Gastroesophageal sphincter (tissue), 4 donors: ENCODE measurements around the gene POR. TPM values are rescaled to one million over a fixed set of nuclear protein-coding genes. Genes with fewer than 3 reads are reported as not detected.

Experiments
- ATAC-seq: fragments of 150-250 bp; one replicate; pipeline ENCODE4 v1.9.1; 2016; ENCODE audit warnings: mild to moderate bottlenecking, moderate library complexity
- H3K27ac ChIP-seq, 4 donors: fragments of 200-600 bp; sonication (generic) in 3 of 4; 1 replicate in 3 of 4; 2 replicates in 1 of 4; pipeline ENCODE4 v1.5.1; 2016 to 2019
- H3K27me3 ChIP-seq: fragments of 200-600 bp; sonication (generic); one replicate; pipeline ENCODE4 v1.5.1; 2019
- H3K36me3 ChIP-seq, 2 donors: fragments of 200-600 bp; sonication (generic); one replicate each; pipeline ENCODE4 v1.5.1; 2019; ENCODE audit warnings: control low read depth in 1 of 2
- H3K4me1 ChIP-seq, 3 donors: fragments of 200-600 bp; sonication (generic); 1 replicate in 2 of 3; 2 replicates in 1 of 3; pipeline ENCODE4 v1.5.1; 2016 to 2019; ENCODE audit warnings: control low read depth in 2 of 3
- H3K4me3 ChIP-seq, 2 donors: fragments of 200-600 bp; sonication (generic); one replicate each; pipeline ENCODE4 v1.5.1; 2019; ENCODE audit warnings: mild to moderate bottlenecking in 1 of 2, moderate library complexity in 1 of 2
- H3K9me3 ChIP-seq, 3 donors: fragments of 200-600 bp; sonication (generic); one replicate each; pipeline ENCODE4 v1.5.1; 2017 to 2019; ENCODE audit warnings: control low read depth in 2 of 3
- EP300 ChIP-seq: sonication (generic); formaldehyde crosslinking; IDR thresholded peaks from one replicate; pipeline ENCODE4 v1.6.1; 2017; ENCODE audit warnings: antibody characterized with exemption, mild to moderate bottlenecking
- POLR2A ChIP-seq, 2 donors: fragments of 450-650 bp; IDR thresholded peaks; one replicate each; pipeline ENCODE4 v1.6.1; 2017; ENCODE audit warnings: antibody characterized with exemption in 2 of 2, mild to moderate bottlenecking in 2 of 2, moderate library complexity in 1 of 2
- POLR2AphosphoS5 ChIP-seq: sonication (generic); formaldehyde crosslinking; IDR thresholded peaks from one replicate; pipeline ENCODE4 v1.6.1; 2017; ENCODE audit warnings: antibody characterized with exemption
- WGBS, 2 donors: methylation state at CpG; one replicate each; pipeline ENCODE4 v1.1.5; 2018; ENCODE audit warnings: low coverage in 1 of 2; 5-methylcytosine and 5-hydroxymethylcytosine counted together
- total RNA-seq, 4 donors: library from RNA; depleted of rRNA; stranded (reverse); fragments of >200 nt; gene quantifications; one replicate each; pipeline ENCODE4 v1.1.0, GENCODE V29; 2016
- TF ChIP-seq, protein P1 (sequence below), 4 experiments: fragments of 200-600 bp in 2 of 4; fragments of 450-650 bp in 2 of 4; sonication (generic) in 1 of 4; IDR thresholded peaks; one replicate each; pipeline ENCODE4 v1.5.1; 2017 to 2019; ENCODE audit warnings: antibody characterized with exemption in 4 of 4, mild to moderate bottlenecking in 2 of 4, moderate library complexity in 2 of 4

POR gene
- total RNA-seq, result 10 to 100 TPM; 31.5 to 54.3 (median 47.7) TPM

DNA sequence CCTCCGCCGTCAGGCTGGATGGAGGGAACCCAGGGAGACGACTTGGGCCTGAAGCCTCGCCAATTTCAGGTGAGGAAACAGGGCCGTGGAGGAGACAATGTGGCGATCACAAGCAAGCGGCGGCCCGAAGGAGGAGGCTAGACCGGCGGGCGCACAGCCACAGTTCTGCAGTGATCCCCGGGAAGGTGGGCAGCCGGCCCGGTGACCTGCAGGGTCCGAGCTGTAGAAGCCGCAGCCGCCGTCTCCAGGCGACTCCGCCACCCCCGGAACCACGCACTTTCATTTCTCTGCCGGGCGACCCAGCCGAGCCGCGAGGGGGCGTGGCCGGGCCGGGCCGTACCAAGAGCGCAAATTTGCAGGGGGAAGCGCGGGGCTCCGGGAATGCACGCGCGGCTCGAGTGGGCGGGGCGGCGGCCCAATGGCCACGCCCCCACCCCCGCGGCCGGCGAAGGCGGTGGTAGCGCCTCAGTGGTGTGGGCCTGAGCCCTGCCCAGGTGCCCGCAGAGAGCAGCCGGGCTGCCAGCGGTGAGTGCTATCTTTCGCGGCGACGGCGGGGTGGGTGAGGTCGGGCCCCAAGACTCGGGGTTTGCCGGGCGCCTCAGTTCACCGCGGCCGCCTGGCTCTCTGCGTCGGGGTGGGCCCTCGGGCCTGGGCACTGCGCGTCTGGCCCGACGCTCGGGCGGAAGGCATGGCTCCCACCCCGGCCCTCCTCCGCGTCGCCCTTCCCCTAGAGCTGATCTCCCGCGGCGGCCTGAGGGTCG, at the start of gene POR:
Gene POR, plus strand, starts transcription at position 501 of the 761 bp plus-strand sequence. CDS start 38,847 bp downstream, outside the sequence.
- WGBS, 2 donors, result 0% methylated on average over 12 of the region's 82 CpGs; no CpG with 5 or more reads in 1 of the 2 donors
- Histone ChIP-seq H3K9me3 (no peaks in the 10 kb centered on the region), H3K36me3 (no peaks in the 10 kb centered on the region), H3K4me1 (peaks cover 0 to 41% (median 7%) of the 10 kb centered on the region in 3 donors), H3K27me3 (no peaks in the 10 kb centered on the region), H3K4me3 (peak within 1 kb of the TSS; percentile 71 to 76), H3K27ac (peak within 1 kb of the TSS; percentile 59 to 95 (median 92))
- peak; percentile 98 for ATAC-seq
- TF ChIP-seq, protein P1, sequence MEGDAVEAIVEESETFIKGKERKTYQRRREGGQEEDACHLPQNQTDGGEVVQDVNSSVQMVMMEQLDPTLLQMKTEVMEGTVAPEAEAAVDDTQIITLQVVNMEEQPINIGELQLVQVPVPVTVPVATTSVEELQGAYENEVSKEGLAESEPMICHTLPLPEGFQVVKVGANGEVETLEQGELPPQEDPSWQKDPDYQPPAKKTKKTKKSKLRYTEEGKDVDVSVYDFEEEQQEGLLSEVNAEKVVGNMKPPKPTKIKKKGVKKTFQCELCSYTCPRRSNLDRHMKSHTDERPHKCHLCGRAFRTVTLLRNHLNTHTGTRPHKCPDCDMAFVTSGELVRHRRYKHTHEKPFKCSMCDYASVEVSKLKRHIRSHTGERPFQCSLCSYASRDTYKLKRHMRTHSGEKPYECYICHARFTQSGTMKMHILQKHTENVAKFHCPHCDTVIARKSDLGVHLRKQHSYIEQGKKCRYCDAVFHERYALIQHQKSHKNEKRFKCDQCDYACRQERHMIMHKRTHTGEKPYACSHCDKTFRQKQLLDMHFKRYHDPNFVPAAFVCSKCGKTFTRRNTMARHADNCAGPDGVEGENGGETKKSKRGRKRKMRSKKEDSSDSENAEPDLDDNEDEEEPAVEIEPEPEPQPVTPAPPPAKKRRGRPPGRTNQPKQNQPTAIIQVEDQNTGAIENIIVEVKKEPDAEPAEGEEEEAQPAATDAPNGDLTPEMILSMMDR (IDR thresholded peaks at IDR 0.05), result peak in 3 of 4 experiments; percentile 34 to 45 (median 39)
- TF ChIP-seq POLR2A (IDR thresholded peaks at IDR 0.05), result peak; percentile 99
- no peak for TF ChIP-seq EP300
- TF ChIP-seq POLR2AphosphoS5, result peak; percentile 99

GRCh38 chr7:75866114-75866488, 48.9 kb upstream of the POR start:
- Histone ChIP-seq H3K27ac (no peak overlapping the region), H3K9me3 (no peaks in the 10 kb centered on the region), H3K4me1 (peaks cover 0 to 8% (median 0%) of the 10 kb centered on the region in 3 donors), H3K4me3 (no peak overlapping the region), H3K36me3 (no peaks in the 10 kb centered on the region), H3K27me3 (peaks cover 13% of the 10 kb centered on the region)
- TF ChIP-seq, protein P1 (IDR thresholded peaks at IDR 0.05), result no peak
- no peak for TF ChIP-seq POLR2AphosphoS5
- no peak for TF ChIP-seq EP300
- no peak for TF ChIP-seq POLR2A (IDR thresholded peaks at IDR 0.05)
- WGBS, 2 donors, result 40 to 56% methylated on average over 4 to 5 of the region's 5 CpGs
- peak; percentile 17 for ATAC-seq

GRCh38 chr7:75866489-75867389, 48.2 kb upstream of the POR start:
- peak; percentile 78 for ATAC-seq
- peaks cover 13% of the 10 kb centered on the region for H3K27me3 ChIP-seq
- H3K4me1 ChIP-seq, result peaks cover 0 to 10% (median 0%) of the 10 kb centered on the region in 3 donors
- H3K27ac ChIP-seq, result no peak overlapping the region
- 38 to 67% methylated on average over 3 to 10 of the region's 19 CpGs for WGBS, 2 donors
- no peaks in the 10 kb centered on the region for H3K36me3 ChIP-seq
- H3K9me3 ChIP-seq, result no peaks in the 10 kb centered on the region
- TF ChIP-seq, protein P1 (IDR thresholded peaks at IDR 0.05), result peak; percentile 71 to 94 (median 86)
- no peak for TF ChIP-seq POLR2AphosphoS5
- no peak for TF ChIP-seq EP300
- no peak for TF ChIP-seq POLR2A (IDR thresholded peaks at IDR 0.05)
- no peak overlapping the region for H3K4me3 ChIP-seq

DNA sequence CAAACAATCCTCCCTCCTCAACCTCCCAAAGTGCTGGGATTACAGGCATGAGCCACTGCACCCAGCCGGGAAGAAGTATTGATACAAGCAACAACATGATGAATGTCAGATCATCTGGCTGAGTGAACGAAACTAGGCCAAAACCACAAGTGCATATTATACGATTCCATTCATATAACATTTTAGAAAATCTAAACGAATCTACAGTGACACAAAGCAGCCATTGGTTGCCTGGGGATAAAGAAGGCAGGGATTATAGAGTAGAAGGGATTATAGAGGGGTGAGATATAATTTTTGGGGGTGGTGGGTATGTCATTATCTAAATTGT, 47.6 kb upstream of the POR start:
- ATAC-seq, result no peak
- WGBS, 2 donors, result 67 to 88% methylated on average over 2 to 4 of the region's 4 CpGs
- no peaks in the 10 kb centered on the region for H3K9me3 ChIP-seq

More for the DNA sequence above, 47.6 kb upstream of the POR start:
- H3K4me3 ChIP-seq, result no peak overlapping the region
- no peak overlapping the region for H3K27ac ChIP-seq
- H3K27me3 ChIP-seq, result peaks cover 13% of the 10 kb centered on the region
- peaks cover 0 to 16% (median 0%) of the 10 kb centered on the region in 3 donors for H3K4me1 ChIP-seq
- TF ChIP-seq EP300 (no peak), POLR2A (IDR thresholded peaks at IDR 0.05) (no peak), POLR2AphosphoS5 (no peak)
- TF ChIP-seq, protein P1 (IDR thresholded peaks at IDR 0.05), result no peak
- no peaks in the 10 kb centered on the region for H3K36me3 ChIP-seq
